UCSD-AML1 (cell line): Measurements from ENCODE around the gene ARL4A.

Experiments
- DNase-seq: peaks from one replicate; lab custom pipeline; 2025; ENCODE audit not compliant: unreplicated experiment; lab: John Stamatoyannopoulos, UW

ARL4A gene

DNA sequence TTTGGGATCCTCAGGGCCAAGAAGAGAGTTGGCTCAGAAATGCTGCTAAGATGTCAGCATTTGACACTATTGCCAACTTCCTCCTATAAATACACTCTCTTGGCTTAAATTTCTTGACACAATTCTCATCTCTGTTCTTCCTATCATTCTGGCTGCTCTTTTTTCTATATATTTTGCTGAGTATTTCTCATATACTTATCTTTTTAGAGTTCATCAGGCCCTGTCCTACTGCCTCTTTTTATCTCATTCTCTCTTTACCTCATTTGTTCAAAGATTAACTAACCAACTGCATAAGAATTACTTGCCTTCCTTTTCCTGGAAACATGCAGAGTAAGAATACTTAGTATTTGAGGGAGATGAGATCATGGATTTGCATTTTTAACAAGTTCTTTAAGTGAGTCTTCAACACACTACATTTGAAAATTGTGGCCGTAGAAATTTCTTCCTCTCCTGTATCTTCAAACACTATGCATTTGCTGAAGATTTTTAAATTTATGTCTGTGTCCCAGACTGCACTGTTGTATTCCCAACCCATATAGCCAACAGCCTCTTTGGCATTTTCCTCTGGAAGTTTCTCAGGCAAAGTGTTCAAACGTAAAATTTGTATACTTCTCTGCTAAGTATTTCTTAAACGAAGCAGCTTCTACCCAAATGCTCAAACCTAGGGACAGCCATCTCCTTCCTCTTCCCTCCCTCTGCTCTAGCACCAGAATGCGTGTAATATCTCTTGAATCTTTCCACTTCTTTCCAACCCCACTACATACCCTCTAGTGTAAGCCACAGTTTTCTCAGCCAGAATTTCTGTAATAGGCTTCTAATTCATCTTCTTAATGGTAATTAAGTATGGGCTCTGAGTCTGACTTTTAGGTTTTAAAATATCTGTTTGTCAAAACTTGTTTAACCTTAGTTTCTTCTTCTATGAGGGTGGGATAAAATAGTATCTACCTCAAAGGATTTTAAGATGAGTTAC lies 35.5 kb downstream of the ARL4A start:
- no peak for DNase-seq

DNA sequence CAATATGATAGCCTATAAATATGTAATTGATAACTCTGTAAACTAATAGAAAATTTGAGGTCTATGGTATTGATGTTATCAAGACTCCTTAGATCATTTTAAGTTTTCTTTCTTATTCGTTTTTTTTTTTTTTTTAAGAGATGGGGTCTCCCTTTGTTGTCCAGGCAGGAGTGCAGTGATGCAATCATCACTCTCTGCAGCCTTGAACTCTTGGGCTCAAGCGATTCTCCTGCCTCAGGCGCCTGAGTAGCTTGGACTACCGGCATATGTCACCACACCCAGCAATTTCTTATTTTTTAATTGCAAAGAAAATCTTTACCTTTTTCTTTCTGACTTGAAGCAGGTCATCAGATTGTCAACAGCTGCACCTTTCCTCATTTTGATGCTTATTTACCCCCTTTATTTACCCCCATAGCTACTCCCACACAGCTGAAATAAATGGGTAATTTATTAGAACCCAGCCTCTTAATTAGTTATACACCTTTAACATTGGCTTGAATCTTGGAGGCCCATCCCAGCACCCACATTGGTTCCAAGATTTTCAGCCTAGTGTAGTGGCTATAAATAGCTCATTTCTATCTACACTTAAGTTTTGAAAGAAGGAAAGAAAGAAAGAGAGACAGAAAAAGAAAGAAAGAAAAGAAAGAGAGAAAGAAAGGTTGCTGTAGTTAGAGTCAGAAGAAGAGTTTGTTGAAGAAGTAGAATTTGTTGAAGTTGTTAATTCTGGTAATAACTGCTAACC lies 38.3 kb downstream of the ARL4A start:
- DNase-seq, result no peak

DNA sequence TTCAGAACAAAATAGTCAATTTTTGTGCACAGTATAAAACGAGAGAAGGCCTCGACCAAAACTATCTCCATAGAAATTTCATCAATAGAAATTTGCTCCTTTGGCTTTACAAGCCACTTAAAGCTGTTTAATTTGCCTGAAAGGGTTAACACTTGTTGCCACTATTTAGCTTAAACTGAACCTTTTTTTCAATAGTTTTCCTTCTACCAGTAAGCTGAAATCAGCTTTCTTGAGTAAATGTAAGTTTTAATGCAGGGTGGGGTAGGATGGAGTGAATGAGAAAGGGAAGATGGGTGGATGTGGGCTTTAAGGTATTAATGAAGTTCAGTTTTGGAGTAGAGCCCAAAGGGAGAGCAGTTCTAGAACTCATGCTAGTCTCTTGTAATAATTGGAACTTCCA lies 39.5 kb downstream of the ARL4A start:
- DNase-seq, result no peak

DNA sequence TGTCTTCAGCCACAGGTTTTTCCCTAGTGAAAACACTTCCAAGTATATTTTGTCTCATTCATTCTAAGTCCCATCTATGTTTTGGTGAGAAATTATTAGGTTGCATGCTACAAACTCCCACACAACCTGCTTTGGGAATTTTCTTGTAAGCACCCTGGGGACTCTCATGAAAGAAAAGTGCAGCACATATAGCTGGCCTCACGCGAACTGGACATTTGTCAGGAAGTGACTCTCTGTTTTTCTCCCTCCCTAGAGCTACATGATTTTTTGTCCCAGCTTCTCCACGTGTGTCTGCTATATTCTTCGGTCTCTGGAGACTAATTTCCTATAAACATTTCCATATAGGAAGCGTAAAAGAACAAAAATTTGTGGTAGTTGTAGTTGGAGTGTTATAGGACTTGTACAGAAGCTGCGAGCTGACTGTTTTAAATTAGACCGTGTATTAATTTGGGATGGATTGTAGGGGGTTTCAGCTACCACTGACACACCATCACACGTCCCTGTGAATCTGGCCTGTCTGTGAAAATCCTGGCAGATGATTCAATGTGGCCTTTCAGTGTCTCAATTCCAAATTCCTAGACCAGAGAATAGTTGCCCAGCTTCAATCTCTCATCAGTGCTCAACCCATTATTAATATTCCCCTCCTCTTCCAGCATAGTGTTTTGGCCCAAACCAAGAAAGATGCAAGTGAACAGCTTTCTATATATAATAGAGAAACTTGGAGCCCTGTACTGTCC lies 40.2 kb downstream of the ARL4A start:
- no peak for DNase-seq

DNA sequence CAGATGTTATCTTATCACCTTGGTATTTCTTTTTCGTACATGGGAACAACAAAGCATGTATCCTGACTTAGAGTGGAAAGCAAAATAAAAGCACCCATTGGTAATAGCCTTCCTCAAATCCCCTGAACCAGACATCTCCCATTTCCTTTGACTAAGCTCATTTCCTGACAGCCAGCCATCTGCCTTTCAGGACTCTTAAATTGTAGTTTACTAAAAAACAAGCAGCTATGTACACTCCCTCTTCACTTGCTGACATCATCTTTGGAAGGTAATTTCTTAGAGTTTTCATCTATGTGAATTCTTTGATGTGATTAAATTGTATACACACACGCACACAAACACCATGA lies 40.7 kb downstream of the ARL4A start:
- DNase-seq, result no peak

DNA sequence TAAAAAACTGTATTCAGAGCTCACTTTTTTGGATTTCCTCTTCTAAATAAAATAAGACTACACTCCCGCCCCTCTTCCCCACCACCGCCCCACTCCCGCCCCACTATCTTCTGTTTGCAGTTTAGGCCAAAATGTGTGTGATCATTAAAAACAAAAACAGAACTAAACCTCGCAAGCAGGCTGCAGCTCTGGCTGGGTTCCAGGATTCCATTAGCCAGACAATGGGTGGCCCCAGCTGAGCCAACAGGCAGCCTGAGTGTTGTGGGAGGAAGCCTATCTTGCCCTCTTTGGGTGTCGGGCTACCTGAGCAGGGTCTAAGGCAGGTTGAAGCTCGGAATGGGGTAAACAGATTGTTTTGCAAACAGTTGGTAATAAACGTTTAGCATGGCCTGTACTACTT lies 41.7 kb downstream of the ARL4A start:
- peak; percentile 7 for DNase-seq

DNA sequence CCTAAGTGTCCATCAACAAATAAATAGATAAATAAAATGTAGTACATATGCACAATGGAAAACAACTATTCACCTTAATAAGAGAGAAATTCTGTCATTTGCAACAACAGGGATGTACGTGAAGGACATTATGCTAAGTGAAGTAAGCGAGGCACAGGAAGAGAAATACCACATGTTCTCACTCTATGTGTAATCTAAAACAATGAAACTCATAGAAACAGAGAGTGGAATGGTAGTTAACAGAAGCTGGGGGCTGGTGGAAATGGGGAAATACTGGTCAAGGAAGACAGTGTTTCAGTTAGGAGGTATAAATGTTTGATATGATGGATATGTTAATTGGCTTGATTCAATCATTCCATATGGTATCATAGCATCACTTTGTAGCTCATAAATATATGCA lies 43.1 kb downstream of the ARL4A start:
- DNase-seq, result no peak

DNA sequence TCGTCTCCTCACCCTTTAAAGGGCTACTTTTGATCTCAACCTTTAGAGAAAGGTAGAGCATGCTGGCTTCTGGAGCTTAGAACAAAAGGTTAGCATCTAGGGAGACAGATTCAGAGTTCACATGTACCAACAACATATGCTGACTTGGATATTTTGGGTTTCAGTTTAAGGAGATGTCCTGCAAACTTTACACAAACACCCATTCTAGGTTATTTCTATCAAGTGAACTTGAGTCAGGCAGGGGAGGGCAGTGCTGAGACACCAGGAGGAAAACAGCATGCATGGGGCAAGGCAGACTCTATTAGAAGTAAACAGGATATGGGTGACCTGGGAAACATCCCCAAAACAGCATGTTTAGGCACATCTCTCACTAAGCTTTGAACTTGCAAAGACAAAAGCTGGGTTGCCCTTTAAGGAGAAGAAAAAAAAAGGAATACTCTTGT lies 43.8 kb downstream of the ARL4A start:
- DNase-seq, result peak; percentile 3

DNA sequence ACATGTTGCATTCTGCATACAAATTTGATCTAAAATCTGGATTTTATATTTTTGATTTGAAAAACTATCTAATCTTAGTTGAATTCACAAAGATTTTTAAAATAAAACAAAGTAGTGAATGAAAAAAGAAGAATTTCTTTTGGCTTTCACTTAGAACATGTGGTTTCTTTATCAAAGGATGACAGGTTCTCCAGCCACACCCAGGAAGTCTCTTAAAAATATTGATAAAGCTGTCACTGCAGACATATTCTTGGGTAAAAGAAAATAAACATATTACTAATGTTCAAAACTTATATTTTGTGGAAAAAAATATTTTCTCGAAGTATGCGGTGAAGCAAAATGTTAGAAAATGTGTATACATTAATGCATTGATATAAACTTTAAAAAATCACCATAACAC lies 44.3 kb downstream of the ARL4A start:
- DNase-seq, result no peak

DNA sequence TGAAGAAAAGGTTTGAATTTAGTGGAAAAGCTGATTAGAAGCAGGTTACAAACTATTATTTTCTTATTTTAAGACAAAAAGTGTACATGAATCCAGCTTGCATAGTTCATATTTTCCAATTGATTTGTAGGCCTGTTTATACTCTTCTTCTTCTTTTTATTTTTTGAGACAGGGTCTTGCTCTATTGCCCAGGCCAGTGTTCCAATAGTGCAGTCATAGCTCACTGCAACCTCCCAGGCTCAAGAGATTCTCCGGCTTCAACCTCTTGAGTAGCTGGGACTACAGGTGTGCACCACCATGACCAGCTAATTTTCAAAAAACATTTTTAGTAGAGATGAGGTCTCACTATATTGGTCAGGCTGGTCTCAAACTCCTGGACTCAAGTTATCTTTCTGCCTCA lies 45.0 kb downstream of the ARL4A start:
- DNase-seq, result no peak

DNA sequence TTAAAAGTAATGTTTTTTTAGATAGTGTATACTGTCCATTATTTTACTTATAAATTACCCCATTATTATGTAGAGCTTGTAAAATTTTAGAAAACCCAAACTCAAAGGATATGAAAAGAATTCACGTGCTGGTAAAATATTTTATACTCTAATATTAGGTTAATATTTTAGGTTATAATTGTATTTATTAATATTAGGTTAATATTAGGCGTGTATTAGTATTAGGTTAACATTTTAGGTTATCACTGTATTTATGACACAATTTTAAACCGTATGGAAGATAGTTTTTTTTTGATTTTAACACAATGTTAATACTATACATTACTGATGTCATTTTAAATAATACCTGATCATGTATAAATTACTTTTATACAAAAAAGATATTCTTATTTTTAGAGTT lies 48.5 kb downstream of the ARL4A start:
- no peak for DNase-seq

DNA sequence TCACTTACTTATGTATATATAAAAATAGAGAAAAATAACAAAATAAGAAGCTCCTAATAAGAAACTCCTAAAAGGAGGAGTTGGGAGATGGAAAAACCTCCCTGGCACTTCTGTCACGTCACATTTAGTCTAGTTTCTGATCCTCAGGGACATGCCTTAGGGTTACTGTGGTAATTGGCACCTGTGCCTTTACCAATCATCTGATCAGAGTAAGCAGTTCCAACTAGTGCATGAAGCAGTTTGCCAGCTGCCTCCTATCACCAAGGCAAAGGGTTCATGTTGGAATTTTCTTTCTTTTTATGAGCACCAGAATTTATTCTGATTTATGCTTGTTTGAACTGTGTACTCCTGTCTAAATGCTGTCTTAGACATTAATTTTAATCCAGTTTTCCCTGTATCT lies 49.9 kb downstream of the ARL4A start:
- no peak for DNase-seq

DNA sequence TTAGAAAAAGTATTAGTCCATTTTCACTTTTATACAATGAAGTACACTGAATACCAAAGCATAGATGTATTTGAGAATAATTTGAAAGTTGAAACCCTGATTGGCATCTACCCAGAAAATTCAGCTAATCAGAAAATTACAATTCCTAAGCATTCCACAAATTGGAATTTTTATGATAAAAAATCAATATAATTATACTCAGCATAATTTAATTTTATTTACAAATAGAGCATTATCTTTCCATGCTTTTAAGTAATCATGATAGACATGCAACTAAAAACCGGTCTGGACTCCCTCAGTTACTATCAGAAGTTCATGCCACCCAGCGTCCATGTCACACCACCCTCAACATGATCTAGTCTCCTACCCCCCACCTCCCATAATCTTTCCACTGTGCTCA lies 50.4 kb downstream of the ARL4A start:
- DNase-seq, result no peak

DNA sequence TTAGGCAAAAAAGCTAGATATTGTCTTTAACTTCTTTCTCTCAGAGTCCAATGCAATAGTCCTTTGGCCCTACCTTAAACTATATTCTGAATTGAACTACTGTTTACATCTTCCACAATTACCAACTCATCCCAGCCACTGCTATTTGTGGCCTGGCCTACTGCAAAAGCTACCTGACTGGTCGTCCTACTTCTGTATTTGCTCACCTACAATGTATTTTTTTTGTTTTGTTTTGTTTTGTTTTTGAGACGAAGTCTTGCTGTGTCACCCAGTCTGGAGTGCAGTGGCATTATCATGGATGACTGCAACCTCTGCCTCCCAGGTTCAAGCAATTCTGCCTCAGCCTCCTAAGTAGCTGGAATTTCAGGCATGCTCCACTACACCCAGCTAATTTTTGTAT lies 51.2 kb downstream of the ARL4A start:
- no peak for DNase-seq
